Measurements from ENCODE around the gene ZNF431. TPM values are rescaled to one million over a fixed set of nuclear protein-coding genes. Genes with fewer than 3 reads are reported as not detected.

The ZNF431 gene
- total and polyA plus RNA-seq, 7 donors: 3.8 to 17.4 (median 8.2) TPM

- DNase-seq (no peak), ATAC-seq (no peak)
- peaks cover 0 to 41% of the 10 kb centered on the region in 2 donors for H3K36me3 ChIP-seq (ENCODE audit: insufficient read depth in 1 of 2, low read depth in 1 of 2)
- 94 to 100% (median 99%) methylated on average over 5 of the region's 5 CpGs for WGBS, 3 donors
- no peaks in the 10 kb centered on the region for H3K27me3 ChIP-seq (ENCODE audit: insufficient read depth in 3 of 3, low read length in 2 of 3)
- H3K4me1 ChIP-seq: no peaks in the 10 kb centered on the region
- no peak for TF ChIP-seq CTCF (IDR thresholded peaks at IDR 0.05)
- H3K9me3 ChIP-seq: no peaks in the 10 kb centered on the region
- H3K27ac ChIP-seq: no peak overlapping the region
- intact Hi-C loops (cut with DNase I): no loop called here
- no peak overlapping the region for H3K4me3 ChIP-seq
Observed at GRCh38 chr19:21164541-21164940, 22.7 kb downstream of the ZNF431 start.

- H3K27me3 ChIP-seq (ENCODE audit: insufficient read depth in 3 of 3, low read length in 2 of 3): no peaks in the 10 kb centered on the region
- TF ChIP-seq CTCF (IDR thresholded peaks at IDR 0.05): no peak
- WGBS, 3 donors: 48 to 71% (median 53%) methylated on average over 2 of the region's 2 CpGs
- no peak overlapping the region for H3K4me3 ChIP-seq
- no peaks in the 10 kb centered on the region for H3K4me1 ChIP-seq
- H3K36me3 ChIP-seq (ENCODE audit: insufficient read depth in 1 of 2, low read depth in 1 of 2): peaks cover 0 to 56% of the 10 kb centered on the region in 2 donors
- H3K27ac ChIP-seq: no peak overlapping the region
- intact Hi-C loops (cut with DNase I): no loop called here
- DNase-seq (no peak), ATAC-seq (no peak)
- no peaks in the 10 kb centered on the region for H3K9me3 ChIP-seq
Observed at GRCh38 chr19:21166436-21166835, 24.6 kb downstream of the ZNF431 start.

- H3K9me3 ChIP-seq: no peaks in the 10 kb centered on the region
- no peak overlapping the region for H3K27ac ChIP-seq
- no peaks in the 10 kb centered on the region for H3K36me3 ChIP-seq (ENCODE audit: insufficient read depth in 1 of 2, low read depth in 1 of 2)
- 67 to 79% (median 68%) methylated on average over 7 of the region's 7 CpGs for WGBS, 3 donors
- no peaks in the 10 kb centered on the region for H3K4me1 ChIP-seq
- no peak overlapping the region for H3K4me3 ChIP-seq
- intact Hi-C loops (cut with DNase I): no loop called here
- DNase-seq (no peak), ATAC-seq (no peak)
- TF ChIP-seq CTCF (IDR thresholded peaks at IDR 0.05): no peak
- H3K27me3 ChIP-seq (ENCODE audit: insufficient read depth in 3 of 3, low read length in 2 of 3): no peaks in the 10 kb centered on the region
Observed at GRCh38 chr19:21197590-21198295, 55.9 kb downstream of the ZNF431 start.

GRCh38 chr19:21202865-21203494, 61.1 kb downstream of the ZNF431 start:
- Histone ChIP-seq H3K27me3 (ENCODE audit: insufficient read depth in 3 of 3, low read length in 2 of 3) (no peaks in the 10 kb centered on the region), H3K36me3 (ENCODE audit: insufficient read depth in 1 of 2, low read depth in 1 of 2) (no peaks in the 10 kb centered on the region), H3K9me3 (no peaks in the 10 kb centered on the region), H3K4me3 (no peak overlapping the region), H3K27ac (no peak overlapping the region), H3K4me1 (no peaks in the 10 kb centered on the region)
- ATAC-seq (peak in 2 of 4 donors; percentile 34 to 44), DNase-seq (no peak)
- WGBS, 3 donors: 47 to 48% (median 47%) methylated on average over 9 of the region's 9 CpGs
- TF ChIP-seq CTCF (IDR thresholded peaks at IDR 0.05): peak; percentile 42
- intact Hi-C loops (cut with DNase I): loop anchor here in 1 of 2 donors (5.0 to 10.0 kb wide), 2 partner anchors 282 to 494 kb away; no protein-coding TSS in a partner anchor

Measured in psoas muscle (tissue), 8 donors.